ENCODE results near the gene UNC5C. TPM values are rescaled to one million over a fixed set of nuclear protein-coding genes. Genes with fewer than 3 reads are reported as not detected.

Gene UNC5C
- total RNA-seq, 1 donor from 2014 or later, result not detected

GRCh38 chr4:95409750-95410149, 139.0 kb downstream of the UNC5C start:
- H3K4me3 ChIP-seq (ENCODE audit: low read depth, low read length), result no peak overlapping the region
- FAIRE-seq (no peak), DNase-seq (ENCODE audit: low read depth) (no peak)
- TF ChIP-seq, protein P1, sequence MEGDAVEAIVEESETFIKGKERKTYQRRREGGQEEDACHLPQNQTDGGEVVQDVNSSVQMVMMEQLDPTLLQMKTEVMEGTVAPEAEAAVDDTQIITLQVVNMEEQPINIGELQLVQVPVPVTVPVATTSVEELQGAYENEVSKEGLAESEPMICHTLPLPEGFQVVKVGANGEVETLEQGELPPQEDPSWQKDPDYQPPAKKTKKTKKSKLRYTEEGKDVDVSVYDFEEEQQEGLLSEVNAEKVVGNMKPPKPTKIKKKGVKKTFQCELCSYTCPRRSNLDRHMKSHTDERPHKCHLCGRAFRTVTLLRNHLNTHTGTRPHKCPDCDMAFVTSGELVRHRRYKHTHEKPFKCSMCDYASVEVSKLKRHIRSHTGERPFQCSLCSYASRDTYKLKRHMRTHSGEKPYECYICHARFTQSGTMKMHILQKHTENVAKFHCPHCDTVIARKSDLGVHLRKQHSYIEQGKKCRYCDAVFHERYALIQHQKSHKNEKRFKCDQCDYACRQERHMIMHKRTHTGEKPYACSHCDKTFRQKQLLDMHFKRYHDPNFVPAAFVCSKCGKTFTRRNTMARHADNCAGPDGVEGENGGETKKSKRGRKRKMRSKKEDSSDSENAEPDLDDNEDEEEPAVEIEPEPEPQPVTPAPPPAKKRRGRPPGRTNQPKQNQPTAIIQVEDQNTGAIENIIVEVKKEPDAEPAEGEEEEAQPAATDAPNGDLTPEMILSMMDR (IDR thresholded peaks at IDR 0.05; ENCODE audit: insufficient read depth, low read length, severe bottlenecking), result no peak
- H3K27me3 ChIP-seq (ENCODE audit: control insufficient read depth, insufficient read depth, low read length), result no peaks in the 10 kb centered on the region
- H3K36me3 ChIP-seq (ENCODE audit: control insufficient read depth, insufficient read depth, low read length), result no peaks in the 10 kb centered on the region

DNA sequence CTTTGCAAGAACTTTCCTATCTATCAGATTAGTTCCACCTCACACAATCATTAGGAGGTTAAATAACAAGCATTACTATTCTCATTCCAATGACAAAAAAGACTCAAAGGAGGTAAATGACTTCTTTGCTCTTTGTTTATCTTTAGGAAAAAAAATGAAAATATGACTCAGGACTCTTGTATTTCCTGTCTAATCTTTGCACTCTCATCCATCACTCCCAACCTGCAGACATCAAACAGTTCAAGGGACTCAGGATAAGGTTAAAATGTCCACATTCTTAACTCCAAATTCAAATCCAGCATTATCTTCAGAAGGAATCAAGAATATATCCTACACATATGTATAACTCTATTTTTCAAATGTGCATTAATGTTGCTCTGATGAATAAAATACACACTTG, 139.6 kb downstream of the UNC5C start:
- H3K4me3 ChIP-seq (ENCODE audit: low read depth, low read length), result no peak overlapping the region
- DNase-seq (ENCODE audit: low read depth) (peak; percentile 35), FAIRE-seq (no peak)
- TF ChIP-seq, protein P1 (IDR thresholded peaks at IDR 0.05; ENCODE audit: insufficient read depth, low read length, severe bottlenecking), result no peak
- H3K36me3 ChIP-seq (ENCODE audit: control insufficient read depth, insufficient read depth, low read length), result no peaks in the 10 kb centered on the region
- H3K27me3 ChIP-seq (ENCODE audit: control insufficient read depth, insufficient read depth, low read length), result no peaks in the 10 kb centered on the region

DNA sequence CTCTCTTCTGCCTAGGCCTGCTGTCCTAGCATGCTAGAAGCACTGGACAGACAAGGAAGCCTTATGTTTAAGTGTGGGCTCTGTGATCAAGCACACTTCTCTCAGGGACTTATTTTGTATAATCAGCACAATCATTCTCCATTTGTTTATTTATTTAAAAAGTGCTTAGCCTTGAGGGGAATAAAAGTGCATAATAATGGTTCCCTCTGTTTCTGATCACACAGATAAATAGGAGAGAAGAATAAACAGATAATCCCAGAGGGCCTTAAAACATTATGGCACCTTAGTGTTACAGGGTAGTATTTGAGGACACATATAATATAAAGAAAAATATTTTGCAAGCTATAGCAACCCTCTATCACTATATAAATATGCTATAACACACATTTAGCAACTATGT, 146.5 kb downstream of the UNC5C start:
- H3K4me3 ChIP-seq (ENCODE audit: low read depth, low read length), result no peak overlapping the region
- H3K36me3 ChIP-seq (ENCODE audit: control insufficient read depth, insufficient read depth, low read length), result no peaks in the 10 kb centered on the region
- TF ChIP-seq, protein P1 (IDR thresholded peaks at IDR 0.05; ENCODE audit: insufficient read depth, low read length, severe bottlenecking), result no peak
- DNase-seq (ENCODE audit: low read depth) (no peak), FAIRE-seq (no peak)
- H3K27me3 ChIP-seq (ENCODE audit: control insufficient read depth, insufficient read depth, low read length), result no peaks in the 10 kb centered on the region

DNA sequence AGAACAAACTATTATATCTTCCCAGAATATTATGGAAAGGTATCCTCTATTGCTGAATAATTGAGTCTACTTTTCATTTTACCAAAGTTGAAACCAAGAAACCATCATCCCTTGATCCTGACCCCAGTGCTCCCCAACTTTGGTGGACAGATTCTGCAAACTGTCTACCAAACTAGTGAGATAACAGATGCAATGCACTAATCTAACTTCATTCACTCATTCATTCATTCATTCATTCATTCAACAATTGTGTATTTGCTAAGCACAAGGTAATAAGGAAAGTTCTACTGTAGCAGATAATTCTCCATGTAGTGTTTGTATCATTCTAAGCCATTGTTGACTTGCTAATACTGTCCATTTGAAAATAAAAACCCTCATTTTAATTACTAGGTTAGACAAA, 150.6 kb downstream of the UNC5C start:
- H3K27me3 ChIP-seq (ENCODE audit: control insufficient read depth, insufficient read depth, low read length), result no peaks in the 10 kb centered on the region
- FAIRE-seq, result no peak
- DNase-seq (ENCODE audit: low read depth), result no peak
- TF ChIP-seq, protein P1 (IDR thresholded peaks at IDR 0.05; ENCODE audit: insufficient read depth, low read length, severe bottlenecking), result no peak
- no peak overlapping the region for H3K4me3 ChIP-seq (ENCODE audit: low read depth, low read length)
- no peaks in the 10 kb centered on the region for H3K36me3 ChIP-seq (ENCODE audit: control insufficient read depth, insufficient read depth, low read length)

DNA sequence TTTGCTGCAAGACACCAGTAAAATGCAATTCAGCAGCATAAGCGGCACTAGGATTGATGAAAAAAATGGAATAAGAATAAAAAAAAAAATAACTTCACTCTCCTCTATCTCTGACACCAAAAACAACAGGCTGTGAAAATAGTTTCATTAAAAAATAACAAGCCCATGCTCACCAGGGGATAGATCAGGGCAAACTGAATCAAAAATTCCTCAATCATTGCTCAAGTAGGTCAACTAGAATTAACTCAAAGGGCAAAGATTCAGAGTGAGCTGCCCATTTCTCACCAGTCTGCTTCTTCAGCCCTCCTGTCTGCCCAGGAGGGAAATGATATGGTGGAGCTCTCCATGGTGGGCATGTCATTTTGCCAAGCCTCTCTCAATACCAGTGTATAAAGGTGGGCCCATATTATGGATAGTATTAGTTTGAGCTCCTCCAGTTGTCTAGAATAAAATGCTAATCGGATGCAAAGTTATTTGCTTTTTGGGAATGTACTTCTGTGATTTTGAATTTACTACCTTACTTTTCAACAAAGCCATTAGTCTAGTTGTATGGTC, 153.9 kb downstream of the UNC5C start:
- DNase-seq (ENCODE audit: low read depth) (no peak), FAIRE-seq (no peak)
- TF ChIP-seq, protein P1 (IDR thresholded peaks at IDR 0.05; ENCODE audit: insufficient read depth, low read length, severe bottlenecking), result no peak
- H3K27me3 ChIP-seq (ENCODE audit: control insufficient read depth, insufficient read depth, low read length), result no peaks in the 10 kb centered on the region
- H3K4me3 ChIP-seq (ENCODE audit: low read depth, low read length), result no peak overlapping the region
- H3K36me3 ChIP-seq (ENCODE audit: control insufficient read depth, insufficient read depth, low read length), result no peaks in the 10 kb centered on the region

DNA sequence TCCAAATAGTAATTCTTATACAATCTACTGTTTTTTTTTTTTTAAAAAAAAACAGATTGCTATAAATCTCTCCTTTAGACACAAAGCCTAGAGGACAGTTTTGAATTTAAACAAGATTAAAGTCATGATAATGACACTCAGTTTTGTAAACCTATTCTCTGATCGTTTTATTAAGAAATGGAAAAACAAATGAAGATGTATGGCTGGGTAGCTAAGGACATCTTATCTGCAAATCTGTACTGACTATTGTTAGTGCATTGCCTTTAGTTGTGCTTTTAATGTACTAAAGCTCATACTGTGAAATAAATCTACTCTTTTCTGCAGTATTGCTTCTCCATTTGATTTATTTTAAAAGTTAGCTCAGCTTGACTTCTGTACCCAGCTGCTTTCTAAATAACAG, 155.0 kb downstream of the UNC5C start:
- TF ChIP-seq, protein P1 (IDR thresholded peaks at IDR 0.05; ENCODE audit: insufficient read depth, low read length, severe bottlenecking), result no peak
- Histone ChIP-seq H3K27me3 (ENCODE audit: control insufficient read depth, insufficient read depth, low read length) (no peaks in the 10 kb centered on the region), H3K4me3 (ENCODE audit: low read depth, low read length) (no peak overlapping the region), H3K36me3 (ENCODE audit: control insufficient read depth, insufficient read depth, low read length) (no peaks in the 10 kb centered on the region)
- no peak for DNase-seq (ENCODE audit: low read depth)
- no peak for FAIRE-seq

Measured in bronchial epithelial cell (primary cell).